ENCODE measurements around the gene GALNT18.

DNA sequence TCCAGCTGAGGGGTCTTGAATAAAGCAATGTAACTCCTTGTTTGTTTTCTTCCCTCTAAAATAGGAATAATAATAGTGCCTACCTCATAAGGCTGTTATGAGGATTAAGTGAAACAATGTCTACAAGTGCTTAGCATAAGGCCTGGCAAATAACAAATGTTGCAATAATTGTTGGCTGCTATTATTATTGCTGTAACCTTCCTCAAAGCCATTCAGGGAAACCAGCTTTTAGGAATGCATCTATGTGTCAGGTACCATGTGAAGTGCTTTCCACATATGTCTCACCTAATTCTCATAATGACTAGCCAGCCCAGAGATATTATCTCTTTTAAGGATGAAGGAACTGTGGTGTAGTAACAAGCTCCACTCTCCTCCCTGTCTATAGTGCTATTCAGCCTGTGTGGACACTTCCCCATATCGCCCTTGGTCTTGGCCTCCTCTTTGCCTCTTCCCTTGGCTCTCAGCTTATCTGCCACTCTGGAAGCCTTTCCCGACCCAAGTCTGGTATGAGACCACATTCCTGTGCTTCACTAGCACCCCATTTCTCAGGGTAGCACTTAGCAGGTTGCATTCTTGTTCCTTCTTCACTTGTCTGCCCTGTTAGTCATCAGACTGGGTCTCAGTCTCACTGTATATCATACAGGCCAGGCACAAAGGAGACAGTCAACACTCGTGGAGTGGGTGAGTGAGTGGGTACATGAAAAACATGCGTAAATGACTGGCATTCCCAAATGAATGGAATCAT lies 292.6 kb downstream of the GALNT18 start:
- TF ChIP-seq, protein P1, sequence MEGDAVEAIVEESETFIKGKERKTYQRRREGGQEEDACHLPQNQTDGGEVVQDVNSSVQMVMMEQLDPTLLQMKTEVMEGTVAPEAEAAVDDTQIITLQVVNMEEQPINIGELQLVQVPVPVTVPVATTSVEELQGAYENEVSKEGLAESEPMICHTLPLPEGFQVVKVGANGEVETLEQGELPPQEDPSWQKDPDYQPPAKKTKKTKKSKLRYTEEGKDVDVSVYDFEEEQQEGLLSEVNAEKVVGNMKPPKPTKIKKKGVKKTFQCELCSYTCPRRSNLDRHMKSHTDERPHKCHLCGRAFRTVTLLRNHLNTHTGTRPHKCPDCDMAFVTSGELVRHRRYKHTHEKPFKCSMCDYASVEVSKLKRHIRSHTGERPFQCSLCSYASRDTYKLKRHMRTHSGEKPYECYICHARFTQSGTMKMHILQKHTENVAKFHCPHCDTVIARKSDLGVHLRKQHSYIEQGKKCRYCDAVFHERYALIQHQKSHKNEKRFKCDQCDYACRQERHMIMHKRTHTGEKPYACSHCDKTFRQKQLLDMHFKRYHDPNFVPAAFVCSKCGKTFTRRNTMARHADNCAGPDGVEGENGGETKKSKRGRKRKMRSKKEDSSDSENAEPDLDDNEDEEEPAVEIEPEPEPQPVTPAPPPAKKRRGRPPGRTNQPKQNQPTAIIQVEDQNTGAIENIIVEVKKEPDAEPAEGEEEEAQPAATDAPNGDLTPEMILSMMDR (conservative IDR thresholded peaks at IDR 0.05), result no peak
- TF ChIP-seq EZH2 (IDR thresholded peaks at IDR 0.05; ENCODE audit: low read depth), result no peak
